ENCODE measurements around the gene ADCY9. TPM values are rescaled to one million over a fixed set of nuclear protein-coding genes. Genes with fewer than 3 reads are reported as not detected.

ADCY9 gene
- polyA plus RNA-seq, 1 donor from 2014 or later: 6.3 TPM

- no peak overlapping the region for H2AFZ ChIP-seq (ENCODE audit: low read depth, low read length)
Observed at GRCh38 chr16:4033951-4034350, 82.3 kb downstream of the ADCY9 start.

GRCh38 chr16:4032768-4033167 lies 83.5 kb downstream of the ADCY9 start:
- Histone ChIP-seq H4K20me1 (ENCODE audit: insufficient read depth) (no peaks in the 10 kb centered on the region), H3F3A (ENCODE audit: insufficient read depth, low read length, poor library complexity, severe bottlenecking) (no peaks in the 10 kb centered on the region), H3K9me3 (ENCODE audit: low read length) (no peaks in the 10 kb centered on the region), H3K27me3 (ENCODE audit: insufficient read depth, low read depth, low read length) (no peaks in the 10 kb centered on the region), H3K79me2 (replicated peaks; ENCODE audit: insufficient read depth, low read length) (no peaks in the 10 kb centered on the region), H3K9ac (ENCODE audit: low read length) (no peak overlapping the region), H3K36me3 (ENCODE audit: insufficient read depth, low read length) (no peaks in the 10 kb centered on the region), H3K27ac (ENCODE audit: low read length) (no peak overlapping the region), H3K9me2 (ENCODE audit: insufficient read depth, low read length) (no peaks in the 10 kb centered on the region), H3K4me3 (ENCODE audit: low read length) (no peak overlapping the region), H3K4me2 (ENCODE audit: low read length) (no peak overlapping the region), H2AFZ (ENCODE audit: low read depth, low read length) (no peak overlapping the region)
- no peak for TF ChIP-seq POLR2AphosphoS5 (IDR thresholded peaks at IDR 0.05)
- no peak for TF ChIP-seq TAF1 (IDR thresholded peaks at IDR 0.05; ENCODE audit: low read depth)
- TF ChIP-seq REST (IDR thresholded peaks at IDR 0.05; ENCODE audit: borderline replicate concordance): no peak
- no peak for TF ChIP-seq EZH2 (IDR thresholded peaks at IDR 0.05; ENCODE audit: borderline replicate concordance, insufficient read depth, low read length, poor library complexity, severe bottlenecking)
- TF ChIP-seq MXI1 (conservative IDR thresholded peaks at IDR 0.05; ENCODE audit: poor library complexity, severe bottlenecking): no peak
- TF ChIP-seq CTCF (IDR thresholded peaks at IDR 0.05; ENCODE audit: poor library complexity, severe bottlenecking): no peak
- TF ChIP-seq EP300 (conservative IDR thresholded peaks at IDR 0.05; ENCODE audit: poor library complexity, severe bottlenecking): no peak
- TF ChIP-seq SMC3 (conservative IDR thresholded peaks at IDR 0.05; ENCODE audit: poor library complexity): no peak
- no peak for TF ChIP-seq RAD21 (conservative IDR thresholded peaks at IDR 0.05)

More at GRCh38 chr16:4033951-4034350, 82.3 kb downstream of the ADCY9 start:
- Histone ChIP-seq H3K27ac (ENCODE audit: low read length) (no peak overlapping the region), H3K4me2 (ENCODE audit: low read length) (no peak overlapping the region), H3K4me3 (ENCODE audit: low read length) (no peak overlapping the region), H3K36me3 (ENCODE audit: insufficient read depth, low read length) (no peaks in the 10 kb centered on the region), H3K9me2 (ENCODE audit: insufficient read depth, low read length) (no peaks in the 10 kb centered on the region), H3K79me2 (replicated peaks; ENCODE audit: insufficient read depth, low read length) (no peaks in the 10 kb centered on the region), H3K9ac (ENCODE audit: low read length) (no peak overlapping the region), H3K9me3 (ENCODE audit: low read length) (no peaks in the 10 kb centered on the region), H3F3A (ENCODE audit: insufficient read depth, low read length, poor library complexity, severe bottlenecking) (no peaks in the 10 kb centered on the region), H3K27me3 (ENCODE audit: insufficient read depth, low read depth, low read length) (no peaks in the 10 kb centered on the region), H4K20me1 (ENCODE audit: insufficient read depth) (no peaks in the 10 kb centered on the region)
- TF ChIP-seq RAD21 (conservative IDR thresholded peaks at IDR 0.05): no peak
- no peak for TF ChIP-seq MXI1 (conservative IDR thresholded peaks at IDR 0.05; ENCODE audit: poor library complexity, severe bottlenecking)
- no peak for TF ChIP-seq EP300 (conservative IDR thresholded peaks at IDR 0.05; ENCODE audit: poor library complexity, severe bottlenecking)
- no peak for TF ChIP-seq SMC3 (conservative IDR thresholded peaks at IDR 0.05; ENCODE audit: poor library complexity)
- TF ChIP-seq CTCF (IDR thresholded peaks at IDR 0.05; ENCODE audit: poor library complexity, severe bottlenecking): no peak
- no peak for TF ChIP-seq POLR2AphosphoS5 (IDR thresholded peaks at IDR 0.05)
- TF ChIP-seq TAF1 (IDR thresholded peaks at IDR 0.05; ENCODE audit: low read depth): no peak

Measured in neural cell (in vitro differentiated cells).